Rectal smooth muscle tissue (tissue), 1 donor: ENCODE results near the gene LRP1-AS.

Experiments
- H3K27ac ChIP-seq: one replicate; pipeline ENCODE4 v1.7.0; 2013; ENCODE audit warnings: low read depth, low read length, inconsistent platforms
- H3K27me3 ChIP-seq: one replicate; pipeline ENCODE4 v1.7.0; 2013; ENCODE audit warnings: low read length; ENCODE audit not compliant: control insufficient read depth, insufficient read depth
- H3K36me3 ChIP-seq: one replicate; pipeline ENCODE4 v1.7.0; 2013; ENCODE audit warnings: low read length; ENCODE audit not compliant: control insufficient read depth, insufficient read depth
- H3K4me1 ChIP-seq: one replicate; pipeline ENCODE4 v1.7.0; 2013; ENCODE audit warnings: low read length; ENCODE audit not compliant: control insufficient read depth, insufficient read depth
- H3K4me3 ChIP-seq: one replicate; pipeline ENCODE4 v1.7.0; 2013; ENCODE audit warnings: low read length
- H3K9ac ChIP-seq: one replicate; pipeline ENCODE4 v1.7.0; 2013; ENCODE audit warnings: low read length

The LRP1-AS gene

DNA sequence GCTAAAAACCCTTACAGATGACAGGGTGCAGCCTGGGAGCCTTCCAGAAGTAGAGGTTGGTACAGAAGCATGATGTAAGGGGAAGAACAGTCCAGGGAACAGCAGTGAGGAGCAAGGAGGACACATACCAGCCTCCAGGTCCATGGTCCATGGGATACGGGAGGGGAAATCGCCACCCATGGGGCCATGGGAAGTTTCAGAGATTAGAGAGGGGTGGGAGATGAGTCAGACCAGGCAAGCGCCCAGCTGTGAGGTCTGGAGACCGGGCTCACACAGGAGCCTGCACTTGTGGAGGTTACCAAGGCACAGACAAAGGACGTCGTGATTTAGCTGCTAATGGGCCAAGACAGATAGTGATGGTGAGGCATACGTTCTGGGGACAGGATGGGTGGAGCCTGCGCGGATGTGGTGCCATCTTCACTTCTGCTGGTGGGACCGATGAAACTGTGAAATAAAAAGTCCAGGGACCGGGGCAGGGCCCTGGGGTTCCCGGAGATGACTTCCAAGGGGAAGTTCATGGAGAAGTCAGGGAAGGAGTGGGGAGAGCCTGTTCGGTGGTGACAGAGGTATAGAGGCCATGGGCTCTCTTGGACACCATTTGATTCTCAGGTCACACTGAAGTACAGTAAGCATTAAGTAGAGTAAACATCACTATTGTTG, 17.7 kb upstream of the LRP1-AS start:
- Histone ChIP-seq H3K36me3 (peaks cover 50% of the 10 kb centered on the region), H3K4me3 (no peak overlapping the region), H3K27ac (no peak overlapping the region), H3K4me1 (no peaks in the 10 kb centered on the region), H3K27me3 (no peaks in the 10 kb centered on the region), H3K9ac (no peak overlapping the region)

GRCh38 chr12:57164454-57164853, 17.0 kb upstream of the LRP1-AS start:
- Histone ChIP-seq H3K36me3 (peaks cover 48% of the 10 kb centered on the region), H3K27me3 (no peaks in the 10 kb centered on the region), H3K4me1 (no peaks in the 10 kb centered on the region), H3K4me3 (no peak overlapping the region), H3K27ac (no peak overlapping the region), H3K9ac (no peak overlapping the region)

GRCh38 chr12:57162553-57163125, 15.2 kb upstream of the LRP1-AS start:
- Histone ChIP-seq H3K4me1 (peaks cover 2% of the 10 kb centered on the region), H3K4me3 (no peak overlapping the region), H3K27ac (no peak overlapping the region), H3K27me3 (no peaks in the 10 kb centered on the region), H3K9ac (no peak overlapping the region), H3K36me3 (peaks cover 46% of the 10 kb centered on the region)

DNA sequence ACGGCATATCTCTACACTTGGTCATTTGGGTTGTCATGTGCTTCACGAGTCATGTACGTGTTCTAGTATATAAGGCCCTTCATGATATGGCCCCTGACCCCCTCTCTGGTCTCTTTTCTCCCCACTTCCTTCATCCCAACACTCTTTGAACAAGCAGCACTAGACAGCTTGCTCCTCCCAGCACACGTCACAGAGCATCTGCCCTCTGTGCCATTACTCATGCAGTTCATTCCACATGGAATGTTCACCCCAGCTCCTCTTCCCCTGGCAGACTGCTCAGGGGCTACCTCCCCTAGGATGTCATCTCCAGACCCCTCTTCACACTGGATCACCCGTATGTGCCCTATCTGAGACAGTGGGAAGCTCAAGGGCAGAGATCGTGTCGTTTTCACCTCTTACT, 14.1 kb upstream of the LRP1-AS start:
- Histone ChIP-seq H3K27me3 (no peaks in the 10 kb centered on the region), H3K27ac (no peak overlapping the region), H3K4me3 (no peak overlapping the region), H3K36me3 (peaks cover 45% of the 10 kb centered on the region), H3K9ac (no peak overlapping the region), H3K4me1 (peaks cover 2% of the 10 kb centered on the region)

- H3K4me1 ChIP-seq = peaks cover 2% of the 10 kb centered on the region
- H3K27ac ChIP-seq = no peak overlapping the region
- H3K36me3 ChIP-seq = peaks cover 47% of the 10 kb centered on the region
Measured at GRCh38 chr12:57160741-57161140, 13.3 kb upstream of the LRP1-AS start.

DNA sequence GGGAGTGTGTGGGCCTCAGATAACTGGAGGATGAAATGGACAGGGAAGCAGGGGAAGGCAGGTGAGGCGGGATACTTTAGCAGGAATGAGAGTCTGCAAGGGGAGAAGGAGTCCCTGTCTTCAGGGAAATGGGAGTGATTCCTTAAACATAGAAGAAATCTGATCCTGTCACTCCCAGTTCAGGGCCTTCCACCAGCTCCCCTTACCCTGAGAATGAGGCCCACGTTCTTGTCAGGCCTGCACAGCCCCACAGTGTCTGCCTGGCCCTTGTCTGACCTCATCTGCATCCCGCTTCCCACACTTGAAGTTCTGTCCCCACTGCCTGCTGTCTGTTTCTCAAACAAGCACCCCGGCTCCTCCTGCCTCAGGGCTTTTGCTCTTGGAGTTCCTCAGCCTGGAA, 12.6 kb upstream of the LRP1-AS start:
- H3K36me3 ChIP-seq = peaks cover 48% of the 10 kb centered on the region
- no peaks in the 10 kb centered on the region for H3K27me3 ChIP-seq
- H3K27ac ChIP-seq = no peak overlapping the region
- peaks cover 2% of the 10 kb centered on the region for H3K4me1 ChIP-seq
- H3K9ac ChIP-seq = no peak overlapping the region
- no peak overlapping the region for H3K4me3 ChIP-seq

More at GRCh38 chr12:57160741-57161140, 13.3 kb upstream of the LRP1-AS start:
- Histone ChIP-seq H3K27me3 (no peaks in the 10 kb centered on the region), H3K9ac (no peak overlapping the region), H3K4me3 (no peak overlapping the region)

- Histone ChIP-seq H3K4me1 (peaks cover 2% of the 10 kb centered on the region), H3K4me3 (no peak overlapping the region), H3K9ac (no peak overlapping the region), H3K27ac (no peak overlapping the region), H3K36me3 (peaks cover 56% of the 10 kb centered on the region), H3K27me3 (no peaks in the 10 kb centered on the region)
Measured at GRCh38 chr12:57159311-57159710, 11.9 kb upstream of the LRP1-AS start.

- no peak overlapping the region for H3K9ac ChIP-seq
- peaks cover 59% of the 10 kb centered on the region for H3K36me3 ChIP-seq
- H3K4me1 ChIP-seq = peaks cover 2% of the 10 kb centered on the region
- no peaks in the 10 kb centered on the region for H3K27me3 ChIP-seq
- no peak overlapping the region for H3K27ac ChIP-seq
- H3K4me3 ChIP-seq = no peak overlapping the region
Measured at GRCh38 chr12:57158665-57159064, 11.2 kb upstream of the LRP1-AS start.

DNA sequence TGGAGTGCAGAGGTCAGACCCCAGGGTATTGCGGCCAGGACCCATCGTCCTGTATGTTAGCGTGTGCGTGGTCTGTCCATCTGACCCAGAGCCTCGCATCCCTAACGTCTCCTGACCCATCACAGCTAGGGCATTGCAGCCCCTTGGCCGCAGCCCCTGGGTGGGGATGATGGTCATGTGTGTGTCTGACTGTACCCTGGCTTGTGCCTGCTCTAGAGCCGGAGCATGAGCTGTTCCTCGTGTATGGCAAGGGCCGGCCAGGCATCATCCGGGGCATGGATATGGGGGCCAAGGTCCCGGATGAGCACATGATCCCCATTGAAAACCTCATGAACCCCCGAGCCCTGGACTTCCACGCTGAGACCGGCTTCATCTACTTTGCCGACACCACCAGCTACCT, 10.8 kb upstream of the LRP1-AS start:
- H3K36me3 ChIP-seq = peaks cover 59% of the 10 kb centered on the region
- H3K27me3 ChIP-seq = no peaks in the 10 kb centered on the region
- no peak overlapping the region for H3K4me3 ChIP-seq
- no peak overlapping the region for H3K27ac ChIP-seq
- H3K4me1 ChIP-seq = peaks cover 3% of the 10 kb centered on the region
- no peak overlapping the region for H3K9ac ChIP-seq

GRCh38 chr12:57157588-57158173, 10.3 kb upstream of the LRP1-AS start:
- Histone ChIP-seq H3K4me1 (peaks cover 5% of the 10 kb centered on the region), H3K9ac (no peak overlapping the region), H3K4me3 (no peak overlapping the region), H3K36me3 (peaks cover 54% of the 10 kb centered on the region), H3K27me3 (no peaks in the 10 kb centered on the region), H3K27ac (no peak overlapping the region)

- no peak overlapping the region for H3K4me3 ChIP-seq
- peaks cover 12% of the 10 kb centered on the region for H3K4me1 ChIP-seq
- no peak overlapping the region for H3K27ac ChIP-seq
- no peak overlapping the region for H3K9ac ChIP-seq
- no peaks in the 10 kb centered on the region for H3K27me3 ChIP-seq
- peaks cover 46% of the 10 kb centered on the region for H3K36me3 ChIP-seq
Measured at GRCh38 chr12:57156701-57157403, 9.4 kb upstream of the LRP1-AS start.

- H3K4me1 ChIP-seq = peaks cover 27% of the 10 kb centered on the region
- no peak overlapping the region for H3K4me3 ChIP-seq
- H3K9ac ChIP-seq = no peak overlapping the region
- peaks cover 33% of the 10 kb centered on the region for H3K36me3 ChIP-seq
- no peaks in the 10 kb centered on the region for H3K27me3 ChIP-seq
- H3K27ac ChIP-seq = no peak overlapping the region
Measured at GRCh38 chr12:57154804-57155434, 7.5 kb upstream of the LRP1-AS start.
